H1 (cell line): Measurements from ENCODE around the gene PRKAR2A.

Experiments
- CTCF ChIP-seq, 3 experiments: IDR thresholded peaks; 1 replicate in 2 of 3; 2 replicates in 1 of 3; pipeline versions ENCODE4 v1.5.1 to v1.6.1; 2011; ENCODE audit warnings: low read length in 3 of 3, mild to moderate bottlenecking in 3 of 3, inconsistent platforms in 2 of 3, low read depth in 1 of 3, moderate library complexity in 1 of 3; ENCODE audit not compliant: insufficient read depth in 1 of 3; ENCODE audit errors: control extremely low read depth in 1 of 3
- GTF2F1 ChIP-seq: IDR thresholded peaks from 2 replicates; pipeline ENCODE4 v1.6.1; 2012; ENCODE audit warnings: low read depth, low read length, improper control_type of control experiment, borderline replicate concordance
- MAFK ChIP-seq: IDR thresholded peaks from 2 replicates; pipeline ENCODE4 v1.6.1; 2012; ENCODE audit warnings: low read depth, mild to moderate bottlenecking, improper control_type of control experiment, low read length
- POLR2A ChIP-seq, 2 experiments: IDR thresholded peaks; 1 replicate in 1 of 2; 2 replicates in 1 of 2; pipeline ENCODE4 v1.6.1; 2011; ENCODE audit warnings: low read depth in 2 of 2, low read length in 2 of 2, mild to moderate bottlenecking in 2 of 2; ENCODE audit errors: control extremely low read depth in 1 of 2
- POLR2AphosphoS5 ChIP-seq: IDR thresholded peaks from 2 replicates; pipeline ENCODE4 v1.6.1; 2011; ENCODE audit warnings: low read depth, low read length
- POU5F1 ChIP-seq: IDR thresholded peaks from 2 replicates; pipeline ENCODE4 v1.6.1; 2011; ENCODE audit warnings: low read depth, mild to moderate bottlenecking, low read length, moderate library complexity
- RFX5 ChIP-seq: IDR thresholded peaks from 2 replicates; pipeline ENCODE4 v1.6.1; 2011; ENCODE audit warnings: low read depth, low read length, improper control_type of control experiment, borderline replicate concordance
- TBP ChIP-seq: IDR thresholded peaks from 2 replicates; pipeline ENCODE4 v1.6.1; 2011; ENCODE audit warnings: low read depth, low read length, improper control_type of control experiment
- TCF12 ChIP-seq: IDR thresholded peaks from 2 replicates; pipeline ENCODE4 v1.6.1; 2011; ENCODE audit warnings: low read depth, mild to moderate bottlenecking, low read length
- ZNF274 ChIP-seq: IDR thresholded peaks from 2 replicates; pipeline ENCODE4 v1.7.0; 2012; ENCODE audit warnings: low read length, borderline replicate concordance; ENCODE audit errors: extremely low read depth

GRCh38 chr3:48747706-48748105, 100.0 kb downstream of the PRKAR2A start:
- TF ChIP-seq POU5F1 (no peak), POLR2AphosphoS5 (no peak), TBP (no peak), ZNF274 (no peak), POLR2A (IDR thresholded peaks at IDR 0.05; ENCODE audit: control extremely low read depth in 1 of 2, low read depth in 2 of 2, low read length in 2 of 2) (no peak), RFX5 (no peak), CTCF (IDR thresholded peaks at IDR 0.05; ENCODE audit: control extremely low read depth in 1 of 3, insufficient read depth in 1 of 3, low read depth in 1 of 3, low read length in 3 of 3) (no peak), GTF2F1 (no peak), TCF12 (no peak), MAFK (no peak)
